IPS DF 6.9 (cell line): ENCODE measurements around the gene SAC3D1.

Source experiments
- DNase-seq: peaks from one replicate; pipeline ENCODE4 v3.0.0-alpha.2; 2013; ENCODE audit warnings: low read depth, low spot score
- H3K27ac ChIP-seq: one replicate; pipeline ENCODE4 v1.5.1; 2013; ENCODE audit warnings: low read length, control low read depth
- H3K27me3 ChIP-seq: 2 replicates; pipeline ENCODE4 v1.6.1; 2013; ENCODE audit warnings: mild to moderate bottlenecking, low read length; ENCODE audit not compliant: control insufficient read depth, insufficient read depth
- H3K36me3 ChIP-seq: 2 replicates; pipeline ENCODE4 v1.6.1; 2013; ENCODE audit warnings: low read length; ENCODE audit not compliant: control insufficient read depth, insufficient read depth
- H3K4me1 ChIP-seq: 2 replicates; pipeline ENCODE4 v1.6.1; 2013; ENCODE audit warnings: low read length; ENCODE audit not compliant: control insufficient read depth, insufficient read depth
- H3K4me3 ChIP-seq: 2 replicates; pipeline ENCODE4 v1.5.1; 2013; ENCODE audit warnings: mild to moderate bottlenecking, low read length
- H3K9me3 ChIP-seq: 2 replicates; pipeline ENCODE4 v1.6.1; 2013; ENCODE audit warnings: low read length, inconsistent platforms; ENCODE audit not compliant: control insufficient read depth, insufficient read depth
- WGBS: extraction: QIAGEN DNeasy Blood & Tissue Kit; methylation state at CpG from one replicate; pipeline ENCODE4 v1.1.7; 2013; ENCODE audit warnings: mixed read lengths, missing lambda C conversion rate; ENCODE audit not compliant: insufficient read length, insufficient coverage; 5-methylcytosine and 5-hydroxymethylcytosine counted together

Gene SAC3D1

GRCh38 chr11:65086809-65087208 is 45.8 kb downstream of the SAC3D1 start:
- Histone ChIP-seq H3K4me1 (no peaks in the 10 kb centered on the region), H3K36me3 (peaks cover 9% of the 10 kb centered on the region; the same call in 1 of the 2 replicates), H3K27me3 (no peaks in the 10 kb centered on the region), H3K9me3 (no peaks in the 10 kb centered on the region), H3K27ac (no peak overlapping the region), H3K4me3 (no peak overlapping the region)
- WGBS: no CpG with 5 or more reads among the region's 9 CpGs
- DNase-seq: no peak

GRCh38 chr11:65087216-65087615 is 46.2 kb downstream of the SAC3D1 start:
- no peak for DNase-seq
- H3K27me3 ChIP-seq: no peaks in the 10 kb centered on the region
- no peak overlapping the region for H3K4me3 ChIP-seq
- no peak overlapping the region for H3K27ac ChIP-seq
- no peaks in the 10 kb centered on the region for H3K4me1 ChIP-seq
- no peaks in the 10 kb centered on the region for H3K9me3 ChIP-seq
- H3K36me3 ChIP-seq: peaks cover 9% of the 10 kb centered on the region; the same call in 1 of the 2 replicates
- no CpG with 5 or more reads among the region's 11 CpGs for WGBS

GRCh38 chr11:65087827-65088226 is 46.8 kb downstream of the SAC3D1 start:
- Histone ChIP-seq H3K36me3 (peaks cover 9% of the 10 kb centered on the region; the same call in 1 of the 2 replicates), H3K4me3 (no peak overlapping the region; the same call in 1 of the 2 replicates), H3K9me3 (no peaks in the 10 kb centered on the region), H3K4me1 (no peaks in the 10 kb centered on the region), H3K27me3 (no peaks in the 10 kb centered on the region), H3K27ac (no peak overlapping the region)
- WGBS: no CpG with 5 or more reads among the region's 15 CpGs
- no peak for DNase-seq

- Histone ChIP-seq H3K4me3 (no peak overlapping the region), H3K27ac (no peak overlapping the region), H3K36me3 (peaks cover 9% of the 10 kb centered on the region; the same call in 1 of the 2 replicates), H3K9me3 (no peaks in the 10 kb centered on the region), H3K4me1 (no peaks in the 10 kb centered on the region), H3K27me3 (no peaks in the 10 kb centered on the region)
- DNase-seq: no peak
- no CpG with 5 or more reads among the region's 4 CpGs for WGBS
Measured at GRCh38 chr11:65089621-65090020, 48.6 kb downstream of the SAC3D1 start.

- Histone ChIP-seq H3K27me3 (no peaks in the 10 kb centered on the region), H3K9me3 (no peaks in the 10 kb centered on the region), H3K4me1 (no peaks in the 10 kb centered on the region; the same call in 1 of the 2 replicates), H3K36me3 (peaks cover 9% of the 10 kb centered on the region; the same call in 1 of the 2 replicates), H3K4me3 (no peak overlapping the region), H3K27ac (no peak overlapping the region)
- no CpG with 5 or more reads among the region's 4 CpGs for WGBS
- DNase-seq: no peak
Measured at GRCh38 chr11:65090628-65091027, 49.6 kb downstream of the SAC3D1 start.
